ENCODE results near the gene PRKAG1.

The PRKAG1 gene

DNA sequence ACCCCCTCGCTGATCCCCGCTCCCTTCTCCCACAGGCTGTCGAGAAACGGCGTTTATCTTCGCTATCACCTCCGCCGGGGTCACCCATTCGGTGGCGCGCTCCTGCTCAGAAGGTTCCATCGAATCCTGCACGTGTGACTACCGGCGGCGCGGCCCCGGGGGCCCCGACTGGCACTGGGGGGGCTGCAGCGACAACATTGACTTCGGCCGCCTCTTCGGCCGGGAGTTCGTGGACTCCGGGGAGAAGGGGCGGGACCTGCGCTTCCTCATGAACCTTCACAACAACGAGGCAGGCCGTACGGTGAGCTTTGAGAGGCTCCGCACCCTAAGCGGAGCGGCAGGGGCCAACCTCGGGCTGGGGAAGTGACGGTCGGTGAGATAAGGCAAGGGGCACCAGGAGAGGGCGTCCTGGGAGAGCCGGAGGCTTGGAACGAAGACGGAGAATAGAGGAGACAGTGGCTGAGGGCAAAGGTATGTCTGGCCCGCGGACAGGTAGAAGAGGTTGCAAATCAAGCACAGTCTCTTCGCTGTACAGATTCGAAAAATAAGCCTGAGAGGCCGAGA, 38.1 kb downstream of the PRKAG1 start:
- DNase-seq: peak; percentile 53

- DNase-seq: peak; percentile 58
Observed at GRCh38 chr12:48979602-48980388, 38.8 kb downstream of the PRKAG1 start.

- DNase-seq: peak; percentile 23
Observed at GRCh38 chr12:48978741-48979601, 39.6 kb downstream of the PRKAG1 start.

- DNase-seq: no peak
Observed at GRCh38 chr12:48978291-48978740, 40.3 kb downstream of the PRKAG1 start, which contains the start of gene WNT1. Gene WNT1 (plus strand): TSS chr12:48978322. CDS start chr12:48978651, 329 bp downstream.

GRCh38 chr12:48977290-48978281, 41.0 kb downstream of the PRKAG1 start:
- peak; percentile 86 for DNase-seq

- peak; percentile 53 for DNase-seq
Observed at GRCh38 chr12:48973941-48974673, 44.5 kb downstream of the PRKAG1 start.

DNA sequence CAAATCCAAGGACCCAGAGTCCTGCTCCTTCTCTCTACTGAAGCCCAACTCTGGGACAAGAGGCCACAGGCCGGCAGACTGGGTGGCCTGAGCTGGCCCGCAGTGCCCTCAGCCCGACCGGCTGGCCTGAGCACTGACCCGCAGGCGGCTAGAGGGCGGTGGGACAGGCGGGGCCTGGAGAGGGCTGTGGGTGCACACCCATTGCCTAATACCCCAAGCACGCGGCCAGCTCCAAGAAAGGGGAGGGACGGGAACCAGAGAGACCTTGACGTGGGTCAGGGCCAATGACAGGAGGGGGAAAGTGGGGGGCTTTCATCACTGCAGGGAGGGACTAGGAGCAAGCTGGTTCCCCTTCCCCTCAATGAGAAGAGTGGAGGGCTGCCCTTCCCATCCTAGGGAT, 45.0 kb downstream of the PRKAG1 start:
- DNase-seq: no peak

GRCh38 chr12:48972952-48973483, 45.6 kb downstream of the PRKAG1 start:
- DNase-seq: no peak

DNA sequence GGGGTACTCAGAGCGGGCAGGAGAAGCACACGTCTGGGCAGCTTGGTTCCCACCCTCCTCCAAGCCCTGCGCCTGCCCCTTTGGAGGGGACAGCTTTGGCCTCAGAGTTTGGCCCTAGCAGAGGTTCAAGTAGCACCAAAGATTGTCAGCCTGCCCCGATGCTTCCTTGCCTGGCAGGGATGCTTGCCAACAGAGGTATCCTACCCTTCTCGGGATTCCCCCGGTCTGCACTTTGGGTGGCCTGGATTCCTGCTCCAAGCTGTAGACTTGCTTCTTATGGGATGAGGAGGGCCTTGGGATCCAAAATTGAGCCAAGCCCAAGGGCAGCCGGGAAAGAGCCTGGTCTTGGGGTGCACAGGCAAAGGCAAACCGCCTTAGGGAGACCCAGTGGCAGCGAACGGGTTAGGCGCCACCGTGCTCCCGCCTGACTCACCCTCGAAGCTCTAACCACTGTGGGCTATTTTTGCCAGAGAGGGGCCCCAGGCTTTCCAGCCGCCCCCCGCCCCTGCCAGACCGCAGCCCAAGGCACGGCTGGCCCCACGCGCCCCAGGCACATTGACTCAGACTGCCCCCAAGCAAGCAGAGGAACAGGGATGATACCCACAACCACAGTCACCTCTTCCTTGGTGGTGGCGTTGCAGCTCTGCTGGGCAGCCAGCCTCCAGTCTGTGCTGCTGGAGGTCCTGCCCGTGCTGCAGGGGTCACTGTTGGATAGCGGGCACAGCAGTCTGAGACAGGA, 46.2 kb downstream of the PRKAG1 start:
- DNase-seq: no peak

GRCh38 chr12:48970702-48971334, 47.8 kb downstream of the PRKAG1 start:
- DNase-seq: no peak

DNA sequence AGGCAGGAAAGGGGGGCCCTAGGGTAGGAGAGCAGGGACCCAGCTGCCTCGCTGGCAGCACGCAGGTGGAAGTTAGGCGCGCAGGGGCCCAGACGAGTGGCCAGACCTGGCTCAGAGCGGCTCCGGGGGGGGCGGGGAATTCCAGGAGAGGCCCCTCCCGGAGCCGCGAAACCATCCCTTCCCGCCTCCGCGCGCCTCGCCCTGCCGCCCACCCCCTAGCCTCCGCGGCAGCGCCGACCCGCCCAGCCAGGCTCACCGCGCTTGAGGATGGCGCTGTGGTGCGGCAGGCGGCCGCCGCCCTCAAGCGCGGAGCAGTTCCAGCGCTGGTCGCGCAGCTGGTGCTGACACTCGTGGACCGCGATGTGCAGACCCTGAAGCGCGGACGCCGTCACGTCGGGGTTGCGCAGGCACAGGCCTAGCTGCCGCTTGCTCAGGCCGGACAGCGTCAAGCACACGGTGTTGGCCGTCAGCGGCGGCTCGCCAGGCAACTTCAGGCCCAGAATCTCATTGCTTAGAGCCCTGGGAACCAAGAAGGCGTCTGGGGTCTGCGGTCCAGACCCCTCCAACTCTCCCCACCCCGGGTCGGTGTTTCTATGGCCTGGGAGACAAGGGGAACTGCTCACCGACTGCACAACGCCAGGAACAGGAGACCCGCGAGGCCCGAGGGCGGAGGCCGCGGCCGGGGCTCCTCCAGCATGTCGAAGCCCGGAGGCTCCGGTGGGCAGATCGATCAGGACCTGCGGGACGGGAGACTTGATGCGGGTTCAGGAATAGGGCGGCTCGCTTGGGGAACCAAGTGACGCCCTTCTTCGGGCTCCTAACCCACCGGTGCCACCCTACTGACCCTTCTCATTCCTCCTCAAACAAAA, 48.5 kb downstream of the PRKAG1 start:
- DNase-seq: peak; percentile 51

GRCh38 chr12:48969160-48969771, 49.3 kb downstream of the PRKAG1 start:
- DNase-seq: no peak

- DNase-seq: no peak
Observed at GRCh38 chr12:48968467-48968866, 50.1 kb downstream of the PRKAG1 start.

GRCh38 chr12:48967991-48968390, 50.6 kb downstream of the PRKAG1 start:
- no peak for DNase-seq

DNA sequence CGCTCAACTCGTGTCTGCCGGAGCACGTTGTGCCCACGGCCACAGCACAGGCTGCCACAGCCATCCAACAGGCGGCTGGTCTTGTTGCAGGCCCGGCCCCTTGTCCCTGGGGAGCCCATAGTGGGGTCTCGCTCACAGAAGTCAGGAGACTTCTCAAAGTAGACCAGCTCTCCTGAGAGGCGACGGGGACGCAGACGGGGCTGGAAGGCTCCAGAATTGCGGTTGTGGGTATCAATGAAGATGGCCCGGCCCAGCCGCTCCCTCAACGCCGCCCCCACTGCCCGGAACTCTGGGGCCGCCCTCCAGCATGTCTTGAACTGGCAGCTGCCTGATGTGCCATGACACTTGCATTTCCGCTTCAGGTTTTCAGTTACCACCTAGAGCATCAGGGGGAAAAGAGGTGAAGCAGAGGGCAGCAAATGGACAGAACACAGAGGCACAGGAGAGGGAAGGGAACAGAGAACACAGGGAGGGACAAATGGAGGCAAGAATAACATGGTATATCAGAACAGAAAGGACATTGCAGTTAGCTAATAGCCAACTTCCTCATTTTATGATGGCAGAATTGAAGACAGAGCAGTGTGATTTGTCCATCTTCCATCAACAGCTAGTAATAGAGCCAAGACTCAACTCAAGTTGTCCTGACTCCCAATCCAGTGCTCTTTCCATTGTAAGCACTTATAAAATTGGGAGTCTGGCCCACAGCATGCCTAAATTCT, 52.2 kb downstream of the PRKAG1 start:
- DNase-seq: no peak

GRCh38 chr12:48965298-48965838, 53.2 kb downstream of the PRKAG1 start:
- DNase-seq: no peak

- DNase-seq: no peak
Observed at GRCh38 chr12:48961801-48962200, 56.8 kb downstream of the PRKAG1 start.
